GM15510 (cell line): Measurements from ENCODE around the gene TXNL4B.
"Not testable (repeated sequence)": the region's sequence is repeated elsewhere in the genome, so short reads cannot be mapped to it uniquely, and the experiment has no call there.

Experiments
- POLR2A ChIP-seq: IDR thresholded peaks from 3 replicates; pipeline ENCODE4 v1.6.1; 2011; ENCODE audit warnings: borderline replicate concordance; ENCODE audit not compliant: insufficient read length; ENCODE audit errors: extremely low read depth

TXNL4B gene

GRCh38 chr16:72054254-72054847 is 39.1 kb downstream of the TXNL4B start, which contains the start of gene HP:
Gene HP, plus strand, starts transcription at chr16:72054505. Its CDS starts 148 bp downstream, at chr16:72054653.
- TF ChIP-seq POLR2A, result not testable (repeated sequence)

GRCh38 chr16:72051818-72052217 is 41.6 kb downstream of the TXNL4B start:
- TF ChIP-seq POLR2A, result no peak

- no peak for TF ChIP-seq POLR2A
Observed at GRCh38 chr16:72050769-72051464, 42.5 kb downstream of the TXNL4B start.

- no peak for TF ChIP-seq POLR2A
Observed at GRCh38 chr16:72049110-72049509, 44.3 kb downstream of the TXNL4B start.

- TF ChIP-seq POLR2A, result no peak
Observed at GRCh38 chr16:72044825-72045359, 48.5 kb downstream of the TXNL4B start.

- TF ChIP-seq POLR2A, result no peak
Observed at GRCh38 chr16:72044296-72044695, 49.1 kb downstream of the TXNL4B start.

- TF ChIP-seq POLR2A, result no peak
Observed at GRCh38 chr16:72043539-72043938, 49.9 kb downstream of the TXNL4B start.

GRCh38 chr16:72043058-72043457 is 50.4 kb downstream of the TXNL4B start:
- no peak for TF ChIP-seq POLR2A

GRCh38 chr16:72042157-72042660 is 51.2 kb downstream of the TXNL4B start:
- TF ChIP-seq POLR2A, result no peak

- TF ChIP-seq POLR2A, result no peak
Observed at GRCh38 chr16:72036098-72036497, 57.3 kb downstream of the TXNL4B start.
